GM12801 (cell line): ENCODE results near the gene E4F1.

ENCODE experiments used
- CTCF ChIP-seq: IDR thresholded peaks from one replicate; pipeline ENCODE4 v1.5.1; 2011; ENCODE audit warnings: control low read depth; ENCODE audit not compliant: insufficient read length; ENCODE audit errors: extremely low read depth

The E4F1 gene

GRCh38 chr16:2200313-2200712 is 23.1 kb upstream of the E4F1 start:
- TF ChIP-seq CTCF = no peak

GRCh38 chr16:2204416-2205103 is 18.8 kb upstream of the E4F1 start:
- no peak for TF ChIP-seq CTCF

GRCh38 chr16:2205104-2205966 is 18.1 kb upstream of the E4F1 start, which contains the start of gene MLST8:
Gene MLST8 (plus strand): TSS chr16:2205454. CDS start chr16:2206086, 632 bp downstream.
- TF ChIP-seq CTCF = no peak

- no peak for TF ChIP-seq CTCF
Observed at GRCh38 chr16:2205967-2206313, 17.5 kb upstream of the E4F1 start.

GRCh38 chr16:2206420-2206779 is 17.0 kb upstream of the E4F1 start:
- TF ChIP-seq CTCF = no peak

GRCh38 chr16:2206780-2207433 is 16.5 kb upstream of the E4F1 start:
- TF ChIP-seq CTCF = no peak

GRCh38 chr16:2207872-2208271 is 15.5 kb upstream of the E4F1 start:
- TF ChIP-seq CTCF = no peak
